Coronary artery (tissue), 2 donors: Measurements from ENCODE around the gene ESF1.

ENCODE experiments used
- DNase-seq: peaks from one replicate; pipeline ENCODE4 v3.0.0-alpha.2; 2017; ENCODE audit warnings: low spot score
- H3K27ac ChIP-seq, 2 donors: fragments of 200-600 bp; sonication (generic); one replicate each; pipeline ENCODE4 v1.5.1; 2016 to 2019
- H3K4me3 ChIP-seq: fragments of 200-600 bp; sonication (generic); 2 replicates; pipeline ENCODE4 v1.5.1; 2016; ENCODE audit warnings: mild to moderate bottlenecking, moderate library complexity
- CTCF ChIP-seq: fragments of 200-600 bp; sonication (generic); IDR thresholded peaks from one replicate; pipeline ENCODE4 v1.5.1; 2019; ENCODE audit warnings: antibody characterized with exemption

The ESF1 gene

GRCh38 chr20:13809373-13809772, 24.7 kb upstream of the ESF1 start:
- TF ChIP-seq CTCF, result no peak
- Histone ChIP-seq H3K27ac (no peak overlapping the region), H3K4me3 (no peak overlapping the region)
- no peak for DNase-seq

DNA sequence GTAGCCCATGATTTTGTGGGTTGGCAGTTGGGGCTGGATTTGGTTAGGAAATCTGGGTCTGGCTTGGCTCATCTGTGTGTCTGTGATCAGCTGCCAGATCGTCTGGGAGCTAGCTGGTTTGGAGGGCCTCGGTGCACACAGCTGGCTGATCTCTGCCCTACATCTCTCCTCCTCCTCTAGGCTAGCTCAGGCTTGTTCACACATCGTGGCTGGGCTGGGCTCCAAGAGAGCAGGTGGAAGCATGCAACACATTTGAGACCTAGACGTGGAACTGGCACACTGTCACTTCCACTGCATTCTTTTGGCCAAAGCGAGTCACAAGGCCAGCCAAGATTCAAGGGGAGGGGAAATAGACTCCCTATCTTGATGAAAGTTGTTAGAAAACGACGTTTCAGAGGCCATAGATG, 16.0 kb upstream of the ESF1 start:
- no peak overlapping the region for H3K27ac ChIP-seq
- no peak overlapping the region for H3K4me3 ChIP-seq
- TF ChIP-seq CTCF, result no peak
- DNase-seq, result peak; percentile 76

GRCh38 chr20:13799974-13800373, 15.3 kb upstream of the ESF1 start:
- no peak overlapping the region for H3K4me3 ChIP-seq
- DNase-seq, result no peak
- no peak for TF ChIP-seq CTCF
- no peak overlapping the region for H3K27ac ChIP-seq

GRCh38 chr20:13799040-13799439, 14.3 kb upstream of the ESF1 start:
- no peak for DNase-seq
- no peak overlapping the region for H3K27ac ChIP-seq
- no peak overlapping the region for H3K4me3 ChIP-seq
- no peak for TF ChIP-seq CTCF

- Histone ChIP-seq H3K4me3 (no peak overlapping the region), H3K27ac (no peak overlapping the region)
- TF ChIP-seq CTCF, result no peak
- DNase-seq, result no peak
These were observed 9.9 kb upstream of the ESF1 start for GRCh38 chr20:13794667-13795066.

DNA sequence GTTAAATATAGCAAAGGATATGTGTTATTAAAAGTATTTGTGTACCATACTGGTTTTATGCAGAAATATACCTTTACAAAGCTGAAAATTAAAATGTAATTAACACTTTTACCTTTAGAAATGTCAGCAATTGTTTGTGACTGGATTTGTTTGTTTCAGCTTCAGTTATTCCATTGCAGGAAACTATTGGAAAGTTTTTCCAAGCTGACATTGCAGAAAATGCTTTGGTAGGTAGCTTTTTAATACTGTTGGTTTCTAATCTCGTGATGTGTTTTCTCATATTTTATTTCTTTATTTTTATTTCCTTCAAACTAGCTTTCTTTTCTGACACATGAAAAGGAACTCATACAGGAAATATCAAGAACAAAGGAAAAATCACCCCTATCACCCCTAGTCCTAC, 8.3 kb upstream of the ESF1 start:
- H3K27ac ChIP-seq, result no peak overlapping the region
- no peak for TF ChIP-seq CTCF
- no peak for DNase-seq
- H3K4me3 ChIP-seq, result no peak overlapping the region

- DNase-seq, result no peak
- TF ChIP-seq CTCF, result no peak
- Histone ChIP-seq H3K27ac (no peak overlapping the region), H3K4me3 (no peak overlapping the region)
These were observed 7.1 kb upstream of the ESF1 start for GRCh38 chr20:13791540-13792459.
